Sigmoid colon (tissue), 4 donors: ENCODE data around the gene SLC12A8.

Experiments used
- POLR2A ChIP-seq, 2 donors: fragments of 450-650 bp; IDR thresholded peaks; one replicate each; pipeline ENCODE4 v1.6.1; 2016; ENCODE audit warnings: antibody characterized with exemption in 2 of 2, mild to moderate bottlenecking in 2 of 2, moderate library complexity in 2 of 2
- POLR2AphosphoS5 ChIP-seq, 4 donors: sonication (generic); formaldehyde crosslinking; IDR thresholded peaks; one replicate each; pipeline ENCODE4 v1.6.1; 2017; ENCODE audit warnings: antibody characterized with exemption in 4 of 4
- TF ChIP-seq, protein P1 (sequence below), 4 experiments: fragments of 450-650 bp in 3 of 4; fragments of 200-600 bp in 1 of 4; IDR thresholded peaks; one replicate each; pipeline ENCODE4 v1.5.1; 2016 to 2019; ENCODE audit warnings: antibody characterized with exemption in 4 of 4, mild to moderate bottlenecking in 3 of 4, moderate library complexity in 2 of 4

DNA sequence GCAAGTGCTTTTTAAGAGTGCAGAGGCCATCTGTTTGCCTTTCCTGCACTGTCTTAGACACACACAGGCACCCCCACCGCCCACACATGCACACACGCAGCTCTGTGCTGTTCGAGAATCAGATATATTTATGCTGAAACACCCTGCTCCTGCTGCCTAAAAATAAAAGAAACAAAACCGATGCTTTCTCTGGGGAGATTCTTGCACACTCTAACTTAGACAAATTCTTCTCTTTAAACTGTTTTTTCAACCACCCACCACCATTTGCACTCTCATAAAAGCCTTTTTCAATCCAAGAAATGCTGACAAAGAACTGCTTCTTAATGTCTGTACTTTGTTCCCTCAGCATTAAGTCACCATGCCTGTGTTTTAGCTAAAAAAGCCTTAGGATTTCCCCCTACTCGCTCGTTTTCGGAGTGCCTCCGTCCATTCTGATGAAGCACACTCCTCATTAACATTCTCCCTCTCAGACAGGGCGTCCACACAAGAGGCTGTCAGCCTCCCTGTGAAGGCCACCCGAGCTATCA lies 26.2 kb downstream of the SLC12A8 start:
- TF ChIP-seq, protein P1, sequence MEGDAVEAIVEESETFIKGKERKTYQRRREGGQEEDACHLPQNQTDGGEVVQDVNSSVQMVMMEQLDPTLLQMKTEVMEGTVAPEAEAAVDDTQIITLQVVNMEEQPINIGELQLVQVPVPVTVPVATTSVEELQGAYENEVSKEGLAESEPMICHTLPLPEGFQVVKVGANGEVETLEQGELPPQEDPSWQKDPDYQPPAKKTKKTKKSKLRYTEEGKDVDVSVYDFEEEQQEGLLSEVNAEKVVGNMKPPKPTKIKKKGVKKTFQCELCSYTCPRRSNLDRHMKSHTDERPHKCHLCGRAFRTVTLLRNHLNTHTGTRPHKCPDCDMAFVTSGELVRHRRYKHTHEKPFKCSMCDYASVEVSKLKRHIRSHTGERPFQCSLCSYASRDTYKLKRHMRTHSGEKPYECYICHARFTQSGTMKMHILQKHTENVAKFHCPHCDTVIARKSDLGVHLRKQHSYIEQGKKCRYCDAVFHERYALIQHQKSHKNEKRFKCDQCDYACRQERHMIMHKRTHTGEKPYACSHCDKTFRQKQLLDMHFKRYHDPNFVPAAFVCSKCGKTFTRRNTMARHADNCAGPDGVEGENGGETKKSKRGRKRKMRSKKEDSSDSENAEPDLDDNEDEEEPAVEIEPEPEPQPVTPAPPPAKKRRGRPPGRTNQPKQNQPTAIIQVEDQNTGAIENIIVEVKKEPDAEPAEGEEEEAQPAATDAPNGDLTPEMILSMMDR (IDR thresholded peaks at IDR 0.05), result no peak
- TF ChIP-seq POLR2AphosphoS5 (IDR thresholded peaks at IDR 0.05) (no peak), POLR2A (IDR thresholded peaks at IDR 0.05) (no peak)
